ENCODE data around the gene GDF11.
A peak's percentile ranks its signal among the peaks of the same experiment; 100 is the strongest.

Gene GDF11

GRCh38 chr12:55744340-55745030, 1.6 kb downstream of the GDF11 start:
- Histone ChIP-seq H3K36me3 (ENCODE audit: control insufficient read depth, insufficient read depth, low read length) (no peaks in the 10 kb centered on the region; the same call in 1 of the 2 replicates), H3K4me3 (replicated peaks; ENCODE audit: low read depth, low read length) (peak overlapping the region; percentile 69), H3K27me3 (replicated peaks; ENCODE audit: control insufficient read depth, insufficient read depth, low read length) (no peaks in the 10 kb centered on the region)
- no peak for DNase-seq (ENCODE audit: extremely low read depth, insufficient read length)
- no peak for TF ChIP-seq CTCF (IDR thresholded peaks at IDR 0.05; ENCODE audit: insufficient read depth, low read length, poor library complexity, severe bottlenecking)

GRCh38 chr12:55745361-55746173, 2.6 kb downstream of the GDF11 start:
- TF ChIP-seq CTCF (IDR thresholded peaks at IDR 0.05; ENCODE audit: insufficient read depth, low read length, poor library complexity, severe bottlenecking), result no peak
- DNase-seq (ENCODE audit: extremely low read depth, insufficient read length), result no peak
- no peaks in the 10 kb centered on the region for H3K27me3 ChIP-seq (replicated peaks; ENCODE audit: control insufficient read depth, insufficient read depth, low read length)
- no peaks in the 10 kb centered on the region; the same call in 1 of the 2 replicates for H3K36me3 ChIP-seq (ENCODE audit: control insufficient read depth, insufficient read depth, low read length)
- H3K4me3 ChIP-seq (replicated peaks; ENCODE audit: low read depth, low read length), result no peak overlapping the region

- Histone ChIP-seq H3K36me3 (ENCODE audit: control insufficient read depth, insufficient read depth, low read length) (peaks cover 2% of the 10 kb centered on the region), H3K27me3 (replicated peaks; ENCODE audit: control insufficient read depth, insufficient read depth, low read length) (no peaks in the 10 kb centered on the region), H3K4me3 (replicated peaks; ENCODE audit: low read depth, low read length) (no peak overlapping the region)
- DNase-seq (ENCODE audit: extremely low read depth, insufficient read length), result no peak
- no peak for TF ChIP-seq CTCF (IDR thresholded peaks at IDR 0.05; ENCODE audit: insufficient read depth, low read length, poor library complexity, severe bottlenecking)
Measured at GRCh38 chr12:55746174-55746912, 3.4 kb downstream of the GDF11 start.

- no peak for TF ChIP-seq CTCF (IDR thresholded peaks at IDR 0.05; ENCODE audit: insufficient read depth, low read length, poor library complexity, severe bottlenecking)
- no peak overlapping the region for H3K4me3 ChIP-seq (replicated peaks; ENCODE audit: low read depth, low read length)
- DNase-seq (ENCODE audit: extremely low read depth, insufficient read length), result no peak
- no peaks in the 10 kb centered on the region for H3K27me3 ChIP-seq (replicated peaks; ENCODE audit: control insufficient read depth, insufficient read depth, low read length)
- H3K36me3 ChIP-seq (ENCODE audit: control insufficient read depth, insufficient read depth, low read length), result peaks cover 2% of the 10 kb centered on the region
Measured at GRCh38 chr12:55746913-55747231, 4.0 kb downstream of the GDF11 start.

GRCh38 chr12:55748230-55748993, 5.5 kb downstream of the GDF11 start:
- Histone ChIP-seq H3K36me3 (ENCODE audit: control insufficient read depth, insufficient read depth, low read length) (peaks cover 2% of the 10 kb centered on the region), H3K4me3 (replicated peaks; ENCODE audit: low read depth, low read length) (no peak overlapping the region), H3K27me3 (replicated peaks; ENCODE audit: control insufficient read depth, insufficient read depth, low read length) (no peaks in the 10 kb centered on the region)
- no peak for TF ChIP-seq CTCF (IDR thresholded peaks at IDR 0.05; ENCODE audit: insufficient read depth, low read length, poor library complexity, severe bottlenecking)
- DNase-seq (ENCODE audit: extremely low read depth, insufficient read length), result no peak

All from GM06990 (cell line).